LoVo (cell line): ENCODE measurements around the gene TMEM120B.
A peak's percentile ranks its signal among the peaks of the same experiment; 100 is the strongest.

Experiments used
- DNase-seq: peaks from one replicate; pipeline ENCODE4 v3.0.0-alpha.2; 2016; ENCODE audit warnings: low spot score

The TMEM120B gene

DNA sequence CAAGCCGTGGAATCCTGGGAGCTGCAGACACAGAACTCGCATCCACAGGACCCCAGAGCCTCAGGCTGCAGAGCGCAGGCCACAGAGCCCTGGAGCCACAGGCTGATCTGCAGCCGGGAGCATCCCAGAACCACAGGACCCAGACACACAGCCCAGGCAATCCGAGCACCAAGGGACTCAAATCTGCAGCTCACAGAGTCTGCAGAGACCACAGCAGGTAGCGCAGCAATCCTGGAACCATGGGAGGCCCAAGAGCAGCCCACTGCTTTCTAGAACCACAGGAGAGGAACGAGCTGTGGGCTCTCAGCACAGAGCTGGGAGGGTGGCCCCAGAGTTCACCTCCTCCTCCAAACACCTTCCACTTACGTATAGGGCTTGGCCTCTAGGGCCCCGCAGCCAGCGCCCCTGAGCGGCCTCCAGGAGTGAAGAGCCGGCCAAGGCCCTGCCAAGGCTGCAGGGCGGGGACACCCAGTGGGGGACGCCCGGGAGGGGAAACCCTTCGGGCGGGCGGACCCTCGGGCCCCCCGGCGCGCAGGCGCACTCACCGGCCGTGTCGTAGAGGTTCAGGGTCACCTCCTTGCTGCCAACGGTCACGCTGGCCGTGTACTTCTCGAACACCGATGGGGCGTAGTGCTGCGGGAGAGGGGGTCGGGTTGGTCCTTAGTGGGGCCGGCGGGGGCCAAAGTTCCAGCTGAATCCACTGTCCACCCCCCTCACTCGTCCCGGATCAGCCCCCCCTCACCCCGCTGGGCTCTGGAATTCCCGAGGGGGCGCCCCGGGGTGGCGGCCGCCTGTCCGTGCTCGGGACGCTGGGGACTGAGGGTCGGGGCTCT is 80.3 kb downstream of the TMEM120B start:
- DNase-seq = no peak

- DNase-seq = peak; percentile 91
Measured at GRCh38 chr12:121793440-121793837, 80.9 kb downstream of the TMEM120B start, which contains the start of gene RHOF. Gene RHOF (minus strand): TSS chr12:121793688. CDS start chr12:121793633, 55 bp downstream.

DNA sequence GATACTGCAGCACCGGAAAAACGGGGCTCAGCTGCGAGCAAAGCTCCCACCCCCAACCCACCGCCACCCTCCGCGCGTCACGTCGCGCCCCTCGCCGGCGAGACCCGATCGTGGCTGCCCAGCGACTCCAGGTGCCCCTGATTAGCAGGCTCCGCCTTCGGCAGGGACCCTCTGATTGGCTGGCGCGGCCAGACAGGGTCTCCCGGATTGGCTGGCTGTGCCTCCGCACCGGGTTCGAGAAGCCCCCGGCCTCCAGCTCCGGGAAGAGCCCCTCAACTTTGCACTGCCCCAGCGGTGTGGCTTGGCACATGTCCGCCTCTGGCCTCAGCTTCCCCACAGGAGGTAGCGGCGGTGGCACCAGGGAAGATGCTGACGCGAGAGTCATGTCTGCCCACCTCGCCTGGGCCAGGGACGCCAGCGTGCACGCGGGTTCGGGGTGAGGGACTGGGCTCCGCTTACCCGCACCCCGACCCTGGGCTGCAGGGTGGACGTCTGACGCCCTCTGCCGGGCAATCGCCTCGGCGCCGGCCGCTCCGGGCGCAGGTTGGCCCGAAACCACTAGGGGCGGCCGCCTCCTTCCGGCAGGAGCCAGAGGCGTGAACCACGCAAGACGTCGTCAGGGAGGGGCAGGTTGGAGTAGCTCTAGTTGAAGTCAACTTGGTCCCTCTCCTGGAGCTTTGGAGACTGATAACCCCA is 81.4 kb downstream of the TMEM120B start:
- DNase-seq = peak; percentile 99

DNA sequence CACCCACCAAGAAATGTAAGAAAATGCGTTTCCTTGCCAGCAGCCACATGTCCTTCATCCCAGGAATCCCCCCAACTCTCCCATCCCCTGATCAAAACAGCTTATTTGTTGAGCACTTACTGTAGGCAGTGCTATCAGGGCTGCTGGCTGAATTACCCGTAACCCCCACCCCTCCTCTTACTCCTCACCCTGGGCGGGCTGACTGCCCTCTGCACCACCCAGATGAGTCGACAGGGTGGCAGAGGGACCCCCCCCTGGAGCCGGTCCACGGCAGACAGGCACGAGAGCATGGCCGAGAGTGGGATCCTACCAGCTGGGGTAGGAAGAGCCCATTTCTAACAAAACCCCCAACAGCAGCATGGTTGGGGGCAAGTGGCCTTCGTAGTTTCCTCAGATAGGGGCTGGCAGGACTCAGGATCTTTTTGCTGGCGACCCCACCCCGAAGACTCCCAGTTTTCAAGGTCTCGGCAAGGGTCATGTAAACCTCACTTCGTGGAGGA is 82.0 kb downstream of the TMEM120B start:
- DNase-seq = no peak

- DNase-seq = peak; percentile 80
Measured at GRCh38 chr12:121795034-121795968, 82.7 kb downstream of the TMEM120B start.

GRCh38 chr12:121796855-121797751 is 84.6 kb downstream of the TMEM120B start:
- DNase-seq = peak; percentile 99

DNA sequence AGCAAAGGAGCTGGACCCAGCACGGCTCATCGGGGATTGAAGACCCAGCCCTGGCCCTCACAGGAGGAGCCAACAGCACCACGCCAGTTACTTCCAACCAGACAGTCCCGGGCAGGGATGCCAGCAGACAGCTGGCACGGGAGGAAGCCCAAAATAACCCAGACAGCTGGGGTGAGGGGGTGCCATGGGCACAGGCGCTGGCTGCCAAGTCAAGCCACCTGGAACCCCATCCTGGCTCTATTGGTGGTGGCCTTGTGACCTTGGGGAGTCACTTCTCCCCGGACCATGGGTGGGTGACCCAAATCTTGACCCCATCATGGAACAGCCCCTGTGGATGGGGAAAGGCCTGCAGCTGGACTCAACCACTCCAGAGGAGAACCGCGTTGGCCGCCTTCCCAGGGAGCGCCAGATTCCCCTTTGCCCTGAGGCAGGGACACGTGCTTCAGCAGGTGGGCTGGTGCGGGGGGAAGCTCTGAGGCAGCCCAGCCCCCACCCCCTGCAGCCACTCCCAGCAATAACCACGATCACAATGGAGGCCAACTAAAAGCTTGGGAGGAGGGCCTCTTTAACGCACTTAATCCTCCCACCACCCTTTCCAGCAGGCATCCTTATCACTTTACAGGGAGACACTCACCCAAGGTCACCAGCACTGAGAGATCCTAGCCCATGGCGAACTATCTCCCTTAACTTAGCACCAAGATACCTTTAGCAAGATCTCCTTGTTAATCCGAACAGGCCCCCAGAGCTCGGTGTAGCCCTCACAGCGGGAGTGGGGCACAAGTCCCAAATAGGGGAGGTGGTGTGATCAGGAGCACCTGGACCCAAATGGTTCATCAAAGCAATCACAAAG is 85.6 kb downstream of the TMEM120B start:
- DNase-seq = no peak

DNA sequence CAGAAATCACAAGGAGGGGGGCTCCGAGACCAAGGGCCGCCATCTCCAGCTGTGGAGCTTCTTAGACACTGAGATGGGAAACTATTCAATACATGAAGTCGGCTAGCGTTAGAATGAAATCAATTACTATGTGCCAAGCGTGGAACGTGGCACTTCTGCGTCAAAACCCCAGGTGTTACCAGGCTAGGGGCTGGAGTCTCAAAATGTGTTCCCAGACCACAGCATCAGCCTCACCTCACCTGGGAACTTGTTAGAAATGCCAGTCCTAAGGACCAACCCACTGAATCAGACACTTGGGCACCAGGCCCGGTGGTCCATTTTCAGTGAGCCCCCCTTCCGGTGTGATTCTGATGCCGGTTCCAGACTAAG is 86.2 kb downstream of the TMEM120B start:
- DNase-seq = no peak

- no peak for DNase-seq
Measured at GRCh38 chr12:121799156-121799841, 86.7 kb downstream of the TMEM120B start.

GRCh38 chr12:121799842-121800693 is 87.5 kb downstream of the TMEM120B start:
- DNase-seq = peak; percentile 93

- DNase-seq = peak; percentile 84
Measured at GRCh38 chr12:121800694-121801594, 88.4 kb downstream of the TMEM120B start.

DNA sequence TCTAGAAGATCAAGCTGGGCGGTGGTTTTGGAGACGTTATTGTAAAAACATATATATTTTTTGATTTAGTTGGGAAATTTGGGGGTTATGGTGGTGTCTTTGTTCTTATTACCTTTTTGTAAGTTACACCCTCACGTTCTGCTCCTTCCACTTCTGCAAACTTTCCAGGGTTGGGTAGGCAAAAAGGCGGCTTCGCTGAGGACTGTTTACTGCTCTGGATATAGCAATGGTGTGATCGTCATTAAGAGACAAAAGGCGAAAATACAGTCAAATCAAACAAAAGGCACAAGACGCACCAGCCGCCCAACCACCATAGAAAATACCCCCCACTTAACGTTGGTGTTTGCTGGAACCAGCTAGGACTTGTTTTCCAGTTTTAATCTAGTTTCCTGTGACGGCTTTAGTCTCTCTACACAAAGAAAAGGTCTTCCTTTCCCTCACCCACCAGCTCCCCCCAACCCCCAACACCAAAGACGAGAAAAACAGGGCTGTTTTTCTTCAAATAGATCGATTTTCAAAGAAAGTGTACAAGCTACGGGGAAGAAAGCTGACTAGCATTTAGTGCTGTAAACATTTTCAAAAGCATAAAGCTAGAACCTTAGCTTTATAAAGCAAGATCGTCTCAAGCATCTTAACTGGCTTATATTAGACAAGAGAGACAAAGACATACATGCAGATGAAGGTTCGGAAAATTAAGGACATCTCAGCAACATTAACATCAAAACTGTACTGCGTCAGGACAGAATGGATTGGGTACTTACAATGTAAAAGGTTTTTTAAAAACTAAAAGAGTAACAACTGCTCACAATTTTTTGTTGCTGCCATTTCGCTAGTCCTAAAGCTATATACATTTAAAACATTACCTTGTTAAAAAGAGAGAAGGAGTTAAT is 89.3 kb downstream of the TMEM120B start:
- no peak for DNase-seq

- no peak for DNase-seq
Measured at GRCh38 chr12:121802485-121802842, 89.9 kb downstream of the TMEM120B start.

DNA sequence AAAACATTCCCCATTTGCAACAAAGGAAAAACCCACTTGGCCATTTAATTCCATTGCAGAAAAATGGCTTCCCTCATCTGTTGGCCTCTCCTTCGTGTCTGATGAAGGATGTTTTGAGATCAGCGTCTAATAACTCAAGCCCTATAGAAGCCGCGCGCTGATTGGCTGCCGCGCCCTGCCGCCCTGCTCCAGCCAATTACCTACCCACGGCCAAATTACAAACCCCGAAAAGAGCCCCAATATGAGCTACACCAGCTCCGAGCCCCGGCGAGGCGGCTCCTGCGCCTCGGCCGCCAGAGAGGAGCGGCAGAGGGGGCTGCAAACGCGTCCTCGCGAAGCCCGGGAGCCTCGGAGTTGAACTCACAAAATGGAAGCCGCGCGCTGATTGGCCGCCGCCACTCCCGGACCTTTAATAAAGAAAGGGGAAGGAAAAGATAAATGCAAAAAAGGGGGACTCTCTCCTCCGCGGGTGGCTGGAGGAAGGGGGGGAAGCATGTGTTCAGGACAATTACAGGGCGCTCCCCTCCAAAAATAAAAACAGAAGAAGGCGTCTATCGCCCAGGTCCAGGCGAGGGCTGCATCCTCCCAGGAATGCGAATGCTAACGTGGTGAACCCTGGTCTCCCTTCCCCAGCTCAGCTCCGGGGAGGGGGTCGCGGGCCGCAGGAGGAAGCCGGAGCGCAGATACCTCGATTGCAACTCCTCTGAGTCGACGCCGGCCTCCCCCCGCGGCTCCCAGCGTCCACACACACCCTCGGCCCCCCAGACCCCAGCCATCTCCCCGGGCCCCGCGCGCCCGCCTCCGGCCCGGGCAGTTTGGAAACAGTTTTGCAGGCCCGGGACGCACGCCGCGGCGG is 90.5 kb downstream of the TMEM120B start:
- DNase-seq = peak; percentile 96

GRCh38 chr12:121803861-121804416 is 91.4 kb downstream of the TMEM120B start, which contains the start of gene SETD1B:
Gene SETD1B (plus strand): TSS chr12:121804009. CDS start chr12:121804738, 729 bp downstream.
- DNase-seq = peak; percentile 84
